Measurements from ENCODE around the gene BMP7. TPM values are rescaled to one million over a fixed set of nuclear protein-coding genes. Genes with fewer than 3 reads are reported as not detected.

BMP7 gene
- total and polyA plus RNA-seq, 2 of the 13 experiments (the other 11 are each of a cell fraction or from before 2014, with no cell fraction given): not detected

GRCh38 chr20:57263801-57264792 is 2.3 kb downstream of the BMP7 start (continued):
- TF ChIP-seq ZMAT5 (CRISPR knock-in tag; IDR thresholded peaks at IDR 0.05; ENCODE audit: borderline replicate concordance, low read depth) (no peak), DNMT3B (CRISPR knock-in tag; conservative IDR thresholded peaks at IDR 0.05) (no peak), ZNF501 (CRISPR knock-in tag; IDR thresholded peaks at IDR 0.05) (no peak), ZNF770 (CRISPR knock-in tag; IDR thresholded peaks at IDR 0.05) (no peak), MNT (IDR thresholded peaks at IDR 0.05) (no peak), IRF2 (CRISPR knock-in tag; IDR thresholded peaks at IDR 0.05) (no peak), ZSCAN5A (CRISPR knock-in tag; IDR thresholded peaks at IDR 0.05; ENCODE audit: borderline replicate concordance) (no peak), PREB (CRISPR knock-in tag; IDR thresholded peaks at IDR 0.05) (no peak), ZNF331 (CRISPR knock-in tag; IDR thresholded peaks at IDR 0.05) (peak; percentile 69), ZNF710 (CRISPR knock-in tag; IDR thresholded peaks at IDR 0.05; ENCODE audit: borderline replicate concordance) (peak; percentile 64; the same call in 1 of the 2 replicates), PATZ1 (CRISPR knock-in tag; IDR thresholded peaks at IDR 0.05) (peak; percentile 91), RNF219 (CRISPR knock-in tag; IDR thresholded peaks at IDR 0.05) (no peak), ZNF839 (CRISPR knock-in tag; IDR thresholded peaks at IDR 0.05; ENCODE audit: borderline replicate concordance) (no peak)
